K562 (cell line): ENCODE results near the gene SLC34A3. TPM values are rescaled to one million over a fixed set of nuclear protein-coding genes. Genes with fewer than 3 reads are reported as not detected.
A peak's percentile ranks its signal among the peaks of the same experiment; 100 is the strongest.

Experiments used
- CBX2 ChIP-seq: fragments of 200-600 bp; sonication (generic); IDR thresholded peaks from one replicate; pipeline ENCODE4 v1.6.1; 2012; ENCODE audit warnings: mild to moderate bottlenecking, low read length, inconsistent platforms; ENCODE audit not compliant: insufficient read depth, poor library complexity, severe bottlenecking
- ETV5 ChIP-seq: sonication (generic); formaldehyde crosslinking; IDR thresholded peaks from 2 replicates; pipeline ENCODE4 v1.4.0; 2020; ENCODE audit warnings: low read depth, mild to moderate bottlenecking, missing genetic modification reagents
- JUN ChIP-seq, 2 experiments: sonication (generic) in 1 of 2; formaldehyde crosslinking in 1 of 2; IDR thresholded peaks; 2 replicates each; pipeline versions ENCODE4 v1.6.1 to v1.8.0; 2012 to 2022; ENCODE audit warnings: borderline replicate concordance in 2 of 2, mild to moderate bottlenecking in 2 of 2, improper control_type of control experiment in 1 of 2, low read depth in 1 of 2, low read length in 1 of 2, missing genetic modification reagents in 1 of 2
- L3MBTL2 ChIP-seq: fragments of 450-650 bp; IDR thresholded peaks from 2 replicates; pipeline ENCODE4 v1.6.1; 2016; ENCODE audit warnings: mild to moderate bottlenecking, moderate library complexity
- MAX ChIP-seq: sonication (generic); formaldehyde crosslinking; IDR thresholded peaks from 2 replicates; pipeline ENCODE4 v1.9.0; 2022; ENCODE audit warnings: mild to moderate bottlenecking, missing genetic modification reagents
- POLR2A ChIP-seq: fragments of 450-650 bp; conservative IDR thresholded peaks from 2 replicates; pipeline ENCODE4 v1.6.1; 2016
- POLR2G ChIP-seq: fragments of 200-400 bp; formaldehyde crosslinking; IDR thresholded peaks from 2 replicates; pipeline ENCODE4 v1.6.1; 2017; ENCODE audit warnings: low read depth, mild to moderate bottlenecking, antibody characterized with exemption, low read length, moderate library complexity
- RFX5 ChIP-seq: IDR thresholded peaks from 2 replicates; pipeline ENCODE4 v1.6.1; 2011; ENCODE audit warnings: low read depth, mild to moderate bottlenecking, improper control_type of control experiment, low read length
- SIN3A ChIP-seq, 2 experiments: fragments of 150-350 bp in 1 of 2; IDR thresholded peaks; 2 replicates each; pipeline ENCODE4 v1.6.1; 2011 to 2016; ENCODE audit warnings: borderline replicate concordance in 2 of 2, low read depth in 2 of 2, low read length in 2 of 2, mild to moderate bottlenecking in 2 of 2, moderate library complexity in 2 of 2; ENCODE audit not compliant: control insufficient read depth in 1 of 2
- SMAD2 ChIP-seq: fragments of 150-350 bp; IDR thresholded peaks from 2 replicates; pipeline ENCODE4 v1.6.1; 2014; ENCODE audit warnings: low read depth, mild to moderate bottlenecking, low read length
- SMC3 ChIP-seq: conservative IDR thresholded peaks from 2 replicates; pipeline ENCODE4 v1.6.1; 2011; ENCODE audit warnings: low read depth, low read length, improper control_type of control experiment; ENCODE audit not compliant: insufficient read depth
- ZNF592 ChIP-seq: fragments of 450-650 bp; IDR thresholded peaks from 2 replicates; pipeline ENCODE4 v1.6.1; 2017; ENCODE audit warnings: antibody characterized with exemption, mild to moderate bottlenecking
- polyA plus RNA-seq, 8 experiments: library from polyadenylated mRNA; depleted of rRNA in 4 of 8; stranded (reverse) in 5 of 8; unstranded in 3 of 8; fragments of >200 nt; fragmentation: Nextera tagmentation in 2 of 8; fragmentation: Illumina TruSeq in 1 of 8; extraction: Ambion mirVana in 2 of 8; extraction: Trizol in 1 of 8; gene quantifications; 2 replicates each; pipeline versions ENCODE4 v1.2.1 to v1.2.3, GENCODE V29; 2011 to 2014; ENCODE audit warnings: inconsistent platforms in 1 of 8, missing spikeins in 1 of 8
- total RNA-seq, 7 experiments: library from RNA; depleted of rRNA in 6 of 7; stranded (reverse); fragments of >200 nt in 6 of 7; fragmentation: Illumina TruSeq in 2 of 7; extraction: Trizol in 2 of 7; gene quantifications; 2 replicates each; pipeline versions ENCODE4 v1.2.1 to v1.2.3, GENCODE V29; 2011 to 2021; ENCODE audit warnings: low replicate concordance in 1 of 7
- TF ChIP-seq, protein P1 (sequence below): sonication (generic); formaldehyde crosslinking; IDR thresholded peaks from 2 replicates; pipeline ENCODE4 v1.8.0; 2022; ENCODE audit warnings: missing genetic modification reagents, mild to moderate bottlenecking, borderline replicate concordance
- TF ChIP-seq, protein P2 (sequence below): fragments of 200-800 bp; sonication (Bioruptor generic); IDR thresholded peaks from 2 replicates; pipeline ENCODE4 v1.6.1; 2017; ENCODE audit warnings: missing genetic modification characterization, missing compliant biosample characterization
- TF ChIP-seq, protein P3 (sequence below), 2 experiments: IDR thresholded peaks; 2 replicates each; pipeline ENCODE4 v1.6.1; 2011; ENCODE audit warnings: borderline replicate concordance in 1 of 2, control low read depth in 1 of 2, low read depth in 1 of 2, low read length in 1 of 2, mild to moderate bottlenecking in 1 of 2, mixed read lengths in 1 of 2, moderate library complexity in 1 of 2; ENCODE audit not compliant: insufficient read depth in 1 of 2, insufficient read length in 1 of 2, poor library complexity in 1 of 2, severe bottlenecking in 1 of 2; ENCODE audit errors: extremely low read depth in 1 of 2

SLC34A3 gene
- total and polyA plus RNA-seq, 9 of the 15 experiments (the other 6 are each of a cell fraction or from before 2014, with no cell fraction given): not detected

- TF ChIP-seq ZNF592 (peak; percentile 33), RFX5 (no peak), L3MBTL2 (peak; percentile 85), SIN3A (IDR thresholded peaks at IDR 0.05; ENCODE audit: borderline replicate concordance in 2 of 2, control insufficient read depth in 1 of 2, low read depth in 2 of 2, low read length in 2 of 2) (0 out of 4 replicates have a peak, but pooled peaks of 1 of the 2 experiments have one; percentile 10), JUN (IDR thresholded peaks at IDR 0.05; ENCODE audit: borderline replicate concordance, low read depth, low read length) (peak; percentile 6; the same call in 1 of the 2 replicates), JUN (CRISPR knock-in tag; IDR thresholded peaks at IDR 0.05; ENCODE audit: borderline replicate concordance) (no peak), POLR2G (peak; percentile 41; the same call in 1 of the 2 replicates), SMC3 (no peak), ETV5 (CRISPR knock-in tag) (no peak), MAX (peak; percentile 86), POLR2A (no peak), CBX2 (no peak), SMAD2 (no peak)
- TF ChIP-seq, protein P1, sequence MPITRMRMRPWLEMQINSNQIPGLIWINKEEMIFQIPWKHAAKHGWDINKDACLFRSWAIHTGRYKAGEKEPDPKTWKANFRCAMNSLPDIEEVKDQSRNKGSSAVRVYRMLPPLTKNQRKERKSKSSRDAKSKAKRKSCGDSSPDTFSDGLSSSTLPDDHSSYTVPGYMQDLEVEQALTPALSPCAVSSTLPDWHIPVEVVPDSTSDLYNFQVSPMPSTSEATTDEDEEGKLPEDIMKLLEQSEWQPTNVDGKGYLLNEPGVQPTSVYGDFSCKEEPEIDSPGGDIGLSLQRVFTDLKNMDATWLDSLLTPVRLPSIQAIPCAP (CRISPR knock-in tag): no peak
- TF ChIP-seq, protein P2, sequence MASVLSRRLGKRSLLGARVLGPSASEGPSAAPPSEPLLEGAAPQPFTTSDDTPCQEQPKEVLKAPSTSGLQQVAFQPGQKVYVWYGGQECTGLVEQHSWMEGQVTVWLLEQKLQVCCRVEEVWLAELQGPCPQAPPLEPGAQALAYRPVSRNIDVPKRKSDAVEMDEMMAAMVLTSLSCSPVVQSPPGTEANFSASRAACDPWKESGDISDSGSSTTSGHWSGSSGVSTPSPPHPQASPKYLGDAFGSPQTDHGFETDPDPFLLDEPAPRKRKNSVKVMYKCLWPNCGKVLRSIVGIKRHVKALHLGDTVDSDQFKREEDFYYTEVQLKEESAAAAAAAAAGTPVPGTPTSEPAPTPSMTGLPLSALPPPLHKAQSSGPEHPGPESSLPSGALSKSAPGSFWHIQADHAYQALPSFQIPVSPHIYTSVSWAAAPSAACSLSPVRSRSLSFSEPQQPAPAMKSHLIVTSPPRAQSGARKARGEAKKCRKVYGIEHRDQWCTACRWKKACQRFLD (CRISPR knock-in tag): no peak; the same call in none of the 2 replicates
- TF ChIP-seq, protein P3, sequence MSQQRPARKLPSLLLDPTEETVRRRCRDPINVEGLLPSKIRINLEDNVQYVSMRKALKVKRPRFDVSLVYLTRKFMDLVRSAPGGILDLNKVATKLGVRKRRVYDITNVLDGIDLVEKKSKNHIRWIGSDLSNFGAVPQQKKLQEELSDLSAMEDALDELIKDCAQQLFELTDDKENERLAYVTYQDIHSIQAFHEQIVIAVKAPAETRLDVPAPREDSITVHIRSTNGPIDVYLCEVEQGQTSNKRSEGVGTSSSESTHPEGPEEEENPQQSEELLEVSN (IDR thresholded peaks at IDR 0.05; ENCODE audit: borderline replicate concordance in 1 of 2, extremely low read depth in 1 of 2, insufficient read depth in 1 of 2, insufficient read length in 1 of 2, low read depth in 1 of 2, low read length in 1 of 2, poor library complexity in 1 of 2, severe bottlenecking in 1 of 2): peak in 1 of 2 experiments; percentile 27
These were observed 46.0 kb downstream of the SLC34A3 start (continued) for GRCh38 chr9:137276473-137277328.
